GM19438 (cell line): Measurements from ENCODE around the gene MAMLD1.

Source experiments
- ATAC-seq: cut with Tn5 transposase; IDR thresholded peaks from one replicate; pipeline ENCODE4 v1.9.1; 2021; ENCODE audit warnings: low read depth; ENCODE audit not compliant: unreplicated experiment

MAMLD1 gene

GRCh38 chrX:150489359-150490015, 126.4 kb downstream of the MAMLD1 start:
- no peak for ATAC-seq

- ATAC-seq, result no peak
Measured at GRCh38 chrX:150495496-150495895, 132.4 kb downstream of the MAMLD1 start.

- no peak for ATAC-seq
Measured at GRCh38 chrX:150499240-150499639, 136.1 kb downstream of the MAMLD1 start.

- ATAC-seq, result no peak
Measured at GRCh38 chrX:150502091-150502490, 139.0 kb downstream of the MAMLD1 start.

- no peak for ATAC-seq
Measured at GRCh38 chrX:150502979-150503897, 140.1 kb downstream of the MAMLD1 start.

GRCh38 chrX:150503898-150504219, 140.7 kb downstream of the MAMLD1 start:
- no peak for ATAC-seq

- no peak for ATAC-seq
Measured at GRCh38 chrX:150504397-150505182, 141.5 kb downstream of the MAMLD1 start.

GRCh38 chrX:150506020-150506419, 142.9 kb downstream of the MAMLD1 start:
- no peak for ATAC-seq

- ATAC-seq, result no peak
Measured at GRCh38 chrX:150506486-150506885, 143.4 kb downstream of the MAMLD1 start.

GRCh38 chrX:150507251-150507856, 144.2 kb downstream of the MAMLD1 start:
- no peak for ATAC-seq

- ATAC-seq, result no peak
Measured at GRCh38 chrX:150508018-150508417, 144.9 kb downstream of the MAMLD1 start.

GRCh38 chrX:150508451-150509367, 145.6 kb downstream of the MAMLD1 start:
- ATAC-seq, result no peak

GRCh38 chrX:150509703-150510102, 146.6 kb downstream of the MAMLD1 start:
- no peak for ATAC-seq

GRCh38 chrX:150512461-150512901, 149.4 kb downstream of the MAMLD1 start:
- ATAC-seq, result no peak

GRCh38 chrX:150513544-150513943, 150.4 kb downstream of the MAMLD1 start:
- no peak for ATAC-seq

GRCh38 chrX:150514462-150514861, 151.3 kb downstream of the MAMLD1 start:
- ATAC-seq, result no peak

- no peak for ATAC-seq
Measured at GRCh38 chrX:150515801-150516200, 152.7 kb downstream of the MAMLD1 start.

GRCh38 chrX:150517303-150517910, 154.3 kb downstream of the MAMLD1 start:
- no peak for ATAC-seq

GRCh38 chrX:150522494-150522893, 159.4 kb downstream of the MAMLD1 start:
- ATAC-seq, result no peak
